Calu3 (cell line): Measurements from ENCODE around the gene PDCD2L. TPM values are rescaled to one million over a fixed set of nuclear protein-coding genes. Genes with fewer than 3 reads are reported as not detected.
"Not testable (repeated sequence)": the region's sequence is repeated elsewhere in the genome, so short reads cannot be mapped to it uniquely, and the experiment has no call there.

Source experiments
- BruUV-seq: library from RNA; stranded (reverse); fragments of 400-500 nt; replicated peaks from 2 replicates; lab custom pipeline; 2021; lab: Mats Ljungman, UMichigan
- CTCF ChIA-PET: fragments of 300-600 bp; sonication (Branson Sonifier 250); formaldehyde crosslinking; loops from one replicate; lab custom pipeline; 2022; ENCODE audit warnings: antibody characterized with exemption; lab: Charles Lee
- DNase-seq: peaks from one replicate; pipeline ENCODE4 v3.0.0; 2022
- H3K27ac Mint-ChIP-seq: one replicate; pipeline ENCODE4 v1.8.0; 2022; ENCODE audit warnings: mixed read lengths; ENCODE audit not compliant: unreplicated experiment
- H3K27me3 Mint-ChIP-seq: one replicate; pipeline ENCODE4 v1.8.0; 2022; ENCODE audit warnings: mixed read lengths; ENCODE audit not compliant: unreplicated experiment
- H3K36me3 Mint-ChIP-seq: one replicate; pipeline ENCODE4 v1.8.0; 2022; ENCODE audit warnings: mild to moderate bottlenecking, moderate library complexity, mixed read lengths; ENCODE audit not compliant: insufficient read depth, unreplicated experiment
- H3K4me1 Mint-ChIP-seq: one replicate; pipeline ENCODE4 v1.8.0; 2022; ENCODE audit warnings: mild to moderate bottlenecking, low read depth, mixed read lengths; ENCODE audit not compliant: unreplicated experiment
- H3K4me3 Mint-ChIP-seq: one replicate; pipeline ENCODE4 v1.8.0; 2022; ENCODE audit warnings: mild to moderate bottlenecking, low read depth, moderate library complexity, mixed read lengths; ENCODE audit not compliant: unreplicated experiment
- H3K9me3 Mint-ChIP-seq: one replicate; pipeline ENCODE4 v1.8.0; 2022; ENCODE audit warnings: low read depth, mixed read lengths; ENCODE audit not compliant: unreplicated experiment
- CTCF ChIP-seq: fragments of 200-600 bp; IDR thresholded peaks from one replicate; pipeline ENCODE4 v1.8.0; 2022; ENCODE audit warnings: antibody characterized with exemption; ENCODE audit not compliant: unreplicated experiment
- intact Hi-C: fragments of 100-400 bp; cut with micrococcal nuclease; formaldehyde crosslinking; loops from one replicate; pipeline ENCODE4 v1.10.0; 2022; ENCODE audit not compliant: unreplicated experiment
- total RNA-seq: library from RNA; stranded (reverse); gene quantifications from 2 replicates; pipeline ENCODE4 v1.2.3, GENCODE V29; 2022

Gene PDCD2L
- total RNA-seq, 1 experiment from 2014 or later, result 29.3 TPM

GRCh38 chr19:34383599-34383998 lies 20.6 kb upstream of the PDCD2L start:
- Mint-ChIP-seq H3K27me3 (no peaks in the 10 kb centered on the region), H3K4me1 (no peaks in the 10 kb centered on the region), H3K9me3 (no peaks in the 10 kb centered on the region), H3K27ac (no peak overlapping the region), H3K36me3 (peaks cover 62% of the 10 kb centered on the region), H3K4me3 (no peak overlapping the region)
- no peak for TF ChIP-seq CTCF
- CTCF ChIA-PET, result interaction anchor here (0.6 kb wide), 1 partner anchor 186 kb away, joined by 3 read pairs; no protein-coding TSS in a partner anchor
- DNase-seq, result no peak
- BruUV-seq, result no TSS peak
- intact Hi-C loops, result no loop called here

- no TSS peak for BruUV-seq
- no peaks in the 10 kb centered on the region for H3K9me3 Mint-ChIP-seq
- no peak for TF ChIP-seq CTCF
- H3K4me3 Mint-ChIP-seq, result no peak overlapping the region
- peaks cover 48% of the 10 kb centered on the region for H3K36me3 Mint-ChIP-seq
- CTCF ChIA-PET, result no interaction called here
- intact Hi-C loops, result no loop called here
- DNase-seq, result no peak
- no peaks in the 10 kb centered on the region for H3K4me1 Mint-ChIP-seq
- H3K27me3 Mint-ChIP-seq, result no peaks in the 10 kb centered on the region
- H3K27ac Mint-ChIP-seq, result no peak overlapping the region
Observed at GRCh38 chr19:34386645-34387445, 17.4 kb upstream of the PDCD2L start.

GRCh38 chr19:34387446-34387810 lies 16.8 kb upstream of the PDCD2L start:
- no peaks in the 10 kb centered on the region for H3K27me3 Mint-ChIP-seq
- no peak overlapping the region for H3K27ac Mint-ChIP-seq
- H3K4me3 Mint-ChIP-seq, result no peak overlapping the region
- no peaks in the 10 kb centered on the region for H3K9me3 Mint-ChIP-seq
- no peaks in the 10 kb centered on the region for H3K4me1 Mint-ChIP-seq
- DNase-seq, result no peak
- no peak for TF ChIP-seq CTCF
- H3K36me3 Mint-ChIP-seq, result peaks cover 42% of the 10 kb centered on the region
- CTCF ChIA-PET, result no interaction called here
- BruUV-seq, result no TSS peak
- intact Hi-C loops, result no loop called here

- not testable (repeated sequence) for H3K9me3 Mint-ChIP-seq, H3K4me1 Mint-ChIP-seq
- H3K36me3 Mint-ChIP-seq, result peaks cover 29% of the 10 kb centered on the region
Observed at GRCh38 chr19:34388745-34389144, 15.5 kb upstream of the PDCD2L start.

GRCh38 chr19:34391813-34392212 lies 12.4 kb upstream of the PDCD2L start:
- H3K27me3 Mint-ChIP-seq, result no peaks in the 10 kb centered on the region
- H3K9me3 Mint-ChIP-seq, result no peaks in the 10 kb centered on the region
- peaks cover 5% of the 10 kb centered on the region for H3K36me3 Mint-ChIP-seq
- BruUV-seq, result no TSS peak
- DNase-seq, result no peak
- H3K27ac Mint-ChIP-seq, result no peak overlapping the region
- intact Hi-C loops, result no loop called here
- CTCF ChIA-PET, result no interaction called here
- TF ChIP-seq CTCF, result no peak
- H3K4me3 Mint-ChIP-seq, result no peak overlapping the region
- H3K4me1 Mint-ChIP-seq, result no peaks in the 10 kb centered on the region

More at GRCh38 chr19:34388745-34389144, 15.5 kb upstream of the PDCD2L start:
- H3K27me3 Mint-ChIP-seq, BruUV-seq, H3K4me3 Mint-ChIP-seq, intact Hi-C loops, DNase-seq, H3K27ac Mint-ChIP-seq: not testable (repeated sequence)
- CTCF ChIA-PET, result interaction anchor here (0.6 kb wide), 1 partner anchor 1294 kb away, joined by 3 read pairs; no protein-coding TSS in a partner anchor
